ENCODE data around the gene CSTPP1.
"Not testable (repeated sequence)": the region's sequence is repeated elsewhere in the genome, so short reads cannot be mapped to it uniquely, and the experiment has no call there.

CSTPP1 gene

GRCh38 chr11:46983598-46983997, 47.0 kb downstream of the CSTPP1 start:
- Histone ChIP-seq H3K27me3 (replicated peaks in 2 of 5; ENCODE audit: control insufficient read depth in 4 of 5, insufficient read depth in 5 of 5, low read length in 4 of 5) (no peaks in the 10 kb centered on the region), H3K27ac (ENCODE audit: insufficient read depth in 1 of 2, low read depth in 1 of 2, low read length in 2 of 2, poor library complexity in 1 of 2, severe bottlenecking in 2 of 2) (no peak overlapping the region), H3K9me3 (ENCODE audit: control extremely low read depth in 1 of 5, control insufficient read depth in 4 of 5, insufficient read depth in 2 of 5, low read depth in 1 of 5, low read length in 4 of 5) (no peaks in the 10 kb centered on the region), H3K4me1 (ENCODE audit: control extremely low read depth in 1 of 4, control insufficient read depth in 4 of 4, insufficient read depth in 4 of 4, low read length in 3 of 4) (peaks cover 0 to 5% (median 5%) of the 10 kb centered on the region in 4 experiments), H3K36me3 (ENCODE audit: control insufficient read depth in 4 of 4, insufficient read depth in 4 of 4, low read length in 3 of 4) (peaks cover 0 to 5% (median 2%) of the 10 kb centered on the region in 4 experiments), H3K4me3 (ENCODE audit: control insufficient read depth in 1 of 7, extremely low read depth in 1 of 7, insufficient read depth in 4 of 7, low read depth in 2 of 7, low read length in 6 of 7) (no peak overlapping the region)
- no peak for DNase-seq
- ChIA-PET POLR2A (no interaction called here), CTCF (interaction anchor here (0.6 to 1.7 kb wide), 8 partner anchors 10 to 169 kb away, joined by 3 to 5 read pairs (median 3); no protein-coding TSS in a partner anchor)
- 78% methylated on average over 3 of the region's 6 CpGs for WGBS (ENCODE audit: insufficient coverage)

- Histone ChIP-seq H3K4me3 (ENCODE audit: control insufficient read depth in 1 of 7, extremely low read depth in 1 of 7, insufficient read depth in 4 of 7, low read depth in 2 of 7, low read length in 6 of 7) (no peak overlapping the region), H3K9me3 (ENCODE audit: control extremely low read depth in 1 of 5, control insufficient read depth in 4 of 5, insufficient read depth in 2 of 5, low read depth in 1 of 5, low read length in 4 of 5) (no peaks in the 10 kb centered on the region), H3K36me3 (ENCODE audit: control insufficient read depth in 4 of 4, insufficient read depth in 4 of 4, low read length in 3 of 4) (peaks cover 3 to 8% (median 5%) of the 10 kb centered on the region in 4 experiments), H3K4me1 (ENCODE audit: control extremely low read depth in 1 of 4, control insufficient read depth in 4 of 4, insufficient read depth in 4 of 4, low read length in 3 of 4) (peaks cover 0 to 2% (median 0%) of the 10 kb centered on the region in 4 experiments), H3K27ac (ENCODE audit: insufficient read depth in 1 of 2, low read depth in 1 of 2, low read length in 2 of 2, poor library complexity in 1 of 2, severe bottlenecking in 2 of 2) (no peak overlapping the region), H3K27me3 (replicated peaks in 2 of 5; ENCODE audit: control insufficient read depth in 4 of 5, insufficient read depth in 5 of 5, low read length in 4 of 5) (no peaks in the 10 kb centered on the region)
- CTCF ChIA-PET: interaction anchor here (0.6 to 1.7 kb wide), 5 partner anchors 9 to 303 kb away, joined by 3 to 5 read pairs (median 3); no protein-coding TSS in a partner anchor
- POLR2A ChIA-PET: interaction anchor here (0.6 kb wide), 2 partner anchors 16 to 93 kb away, joined by 3 to 8 read pairs; no protein-coding TSS in a partner anchor
- no CpG with 5 or more reads among the region's 2 CpGs for WGBS (ENCODE audit: insufficient coverage)
- no peak for DNase-seq
Observed at GRCh38 chr11:46984548-46984947, 48.0 kb downstream of the CSTPP1 start.

DNA sequence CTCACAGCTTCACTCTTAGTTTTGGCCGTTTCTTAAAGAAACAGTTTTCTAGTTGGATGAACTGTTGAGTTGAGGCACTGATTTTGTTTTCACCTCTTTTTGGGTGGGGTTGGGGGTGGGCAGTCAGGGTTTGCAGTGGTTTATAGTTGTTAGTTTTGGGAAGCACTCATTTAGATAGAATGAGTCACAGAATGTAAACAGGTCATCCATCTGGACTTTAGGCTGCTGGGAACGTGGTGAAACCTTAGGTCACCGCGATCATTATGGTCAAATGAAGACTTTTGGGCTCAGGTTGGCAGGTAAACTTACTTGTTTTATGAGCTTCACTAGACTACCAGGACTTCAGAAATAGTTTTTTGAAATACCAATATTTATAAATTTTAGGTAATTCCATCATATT, 48.4 kb downstream of the CSTPP1 start:
- peaks cover 3 to 12% (median 5%) of the 10 kb centered on the region in 4 experiments for H3K36me3 ChIP-seq (ENCODE audit: control insufficient read depth in 4 of 4, insufficient read depth in 4 of 4, low read length in 3 of 4)
- CTCF ChIA-PET: interaction anchor here (0.6 to 1.7 kb wide), 3 partner anchors 14 to 303 kb away, joined by 3 to 5 read pairs (median 3); no protein-coding TSS in a partner anchor
- H3K27me3 ChIP-seq (replicated peaks in 2 of 5; ENCODE audit: control insufficient read depth in 4 of 5, insufficient read depth in 5 of 5, low read length in 4 of 5): no peaks in the 10 kb centered on the region
- POLR2A ChIA-PET: interaction anchor here (0.6 kb wide), 1 partner anchor 16 kb away, joined by 3 read pairs; no protein-coding TSS in a partner anchor
- H3K27ac ChIP-seq (ENCODE audit: insufficient read depth in 1 of 2, low read depth in 1 of 2, low read length in 2 of 2, poor library complexity in 1 of 2, severe bottlenecking in 2 of 2): no peak overlapping the region
- WGBS (ENCODE audit: insufficient coverage): 100% methylated on average over 3 of the region's 4 CpGs
- no peak overlapping the region for H3K4me3 ChIP-seq (ENCODE audit: control insufficient read depth in 1 of 7, extremely low read depth in 1 of 7, insufficient read depth in 4 of 7, low read depth in 2 of 7, low read length in 6 of 7)
- H3K4me1 ChIP-seq (ENCODE audit: control extremely low read depth in 1 of 4, control insufficient read depth in 4 of 4, insufficient read depth in 4 of 4, low read length in 3 of 4): no peaks in the 10 kb centered on the region
- no peak for DNase-seq
- H3K9me3 ChIP-seq (ENCODE audit: control extremely low read depth in 1 of 5, control insufficient read depth in 4 of 5, insufficient read depth in 2 of 5, low read depth in 1 of 5, low read length in 4 of 5): no peaks in the 10 kb centered on the region

DNA sequence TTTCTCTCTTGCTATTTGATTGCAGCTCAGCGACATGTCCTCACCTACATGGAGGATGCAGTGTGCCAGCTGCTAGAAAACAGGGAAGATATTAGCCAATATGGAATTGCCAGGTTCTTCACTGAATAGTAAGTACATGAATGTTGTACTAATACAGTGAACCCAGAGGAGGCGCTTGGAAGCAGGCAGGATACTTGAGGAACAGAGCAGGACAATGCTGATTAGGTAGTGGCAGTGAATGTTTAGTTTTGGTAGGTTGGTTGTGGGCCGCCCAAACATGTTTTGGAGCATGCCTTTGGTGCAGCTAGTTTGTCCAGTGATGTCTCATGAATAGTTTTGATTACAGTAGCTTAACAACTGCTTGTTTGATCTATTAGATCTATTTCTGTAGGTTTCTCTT, 50.6 kb downstream of the CSTPP1 start:
- POLR2A ChIA-PET: no interaction called here
- WGBS (ENCODE audit: insufficient coverage): 100% methylated on average over 1 of the region's 3 CpGs
- CTCF ChIA-PET: interaction anchor here (0.6 kb wide), 1 partner anchor 13 kb away, joined by 3 read pairs; no protein-coding TSS in a partner anchor

GRCh38 chr11:46989810-46990487, 53.4 kb downstream of the CSTPP1 start:
- DNase-seq; POLR2A ChIA-PET; H3K4me1 ChIP-seq (ENCODE audit: control extremely low read depth in 1 of 4, control insufficient read depth in 4 of 4, insufficient read depth in 4 of 4, low read length in 3 of 4); H3K27ac ChIP-seq (ENCODE audit: insufficient read depth in 1 of 2, low read depth in 1 of 2, low read length in 2 of 2, poor library complexity in 1 of 2, severe bottlenecking in 2 of 2); H3K9me3 ChIP-seq (ENCODE audit: control extremely low read depth in 1 of 5, control insufficient read depth in 4 of 5, insufficient read depth in 2 of 5, low read depth in 1 of 5, low read length in 4 of 5); H3K27me3 ChIP-seq (replicated peaks in 2 of 5; ENCODE audit: control insufficient read depth in 4 of 5, insufficient read depth in 5 of 5, low read length in 4 of 5); H3K4me3 ChIP-seq (ENCODE audit: control insufficient read depth in 1 of 7, extremely low read depth in 1 of 7, insufficient read depth in 4 of 7, low read depth in 2 of 7, low read length in 6 of 7): not testable (repeated sequence)
- H3K36me3 ChIP-seq (ENCODE audit: control insufficient read depth in 4 of 4, insufficient read depth in 4 of 4, low read length in 3 of 4): peaks cover 5 to 13% (median 6%) of the 10 kb centered on the region in 4 experiments
- no CpG with 5 or more reads among the region's 1 CpG for WGBS (ENCODE audit: insufficient coverage)
- CTCF ChIA-PET: interaction anchor here (1.7 kb wide), 1 partner anchor 9 kb away, joined by 7 read pairs; no protein-coding TSS in a partner anchor

More for the DNA sequence above, 50.6 kb downstream of the CSTPP1 start:
- Histone ChIP-seq H3K36me3 (ENCODE audit: control insufficient read depth in 4 of 4, insufficient read depth in 4 of 4, low read length in 3 of 4) (peaks cover 5 to 13% (median 6%) of the 10 kb centered on the region in 4 experiments), H3K4me1 (ENCODE audit: control extremely low read depth in 1 of 4, control insufficient read depth in 4 of 4, insufficient read depth in 4 of 4, low read length in 3 of 4) (no peaks in the 10 kb centered on the region), H3K9me3 (ENCODE audit: control extremely low read depth in 1 of 5, control insufficient read depth in 4 of 5, insufficient read depth in 2 of 5, low read depth in 1 of 5, low read length in 4 of 5) (no peaks in the 10 kb centered on the region), H3K4me3 (ENCODE audit: control insufficient read depth in 1 of 7, extremely low read depth in 1 of 7, insufficient read depth in 4 of 7, low read depth in 2 of 7, low read length in 6 of 7) (no peak overlapping the region), H3K27me3 (replicated peaks in 2 of 5; ENCODE audit: control insufficient read depth in 4 of 5, insufficient read depth in 5 of 5, low read length in 4 of 5) (no peaks in the 10 kb centered on the region), H3K27ac (ENCODE audit: insufficient read depth in 1 of 2, low read depth in 1 of 2, low read length in 2 of 2, poor library complexity in 1 of 2, severe bottlenecking in 2 of 2) (no peak overlapping the region)
- DNase-seq: no peak

DNA sequence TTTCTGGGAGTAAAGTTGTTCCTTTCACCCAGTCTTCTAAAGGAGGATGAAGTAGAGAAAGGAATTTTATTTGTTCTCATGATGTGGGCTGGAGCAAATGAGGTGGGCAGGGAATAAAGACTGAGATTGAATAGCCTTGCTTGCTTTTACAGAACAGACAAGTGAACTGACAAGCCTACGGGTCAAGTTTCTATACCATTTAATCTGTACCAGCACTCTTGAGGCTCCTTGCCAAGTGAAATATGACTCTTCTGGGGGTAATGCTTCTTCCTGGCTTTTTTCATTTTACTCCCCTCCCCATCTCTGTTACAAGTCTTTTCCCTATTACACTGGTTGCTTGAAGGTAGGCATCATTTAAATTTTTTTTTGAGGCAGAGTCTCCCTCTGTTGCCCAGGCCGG, 54.8 kb downstream of the CSTPP1 start:
- Histone ChIP-seq H3K27ac (ENCODE audit: insufficient read depth in 1 of 2, low read depth in 1 of 2, low read length in 2 of 2, poor library complexity in 1 of 2, severe bottlenecking in 2 of 2) (no peak overlapping the region), H3K4me1 (ENCODE audit: control extremely low read depth in 1 of 4, control insufficient read depth in 4 of 4, insufficient read depth in 4 of 4, low read length in 3 of 4) (no peaks in the 10 kb centered on the region), H3K4me3 (ENCODE audit: control insufficient read depth in 1 of 7, extremely low read depth in 1 of 7, insufficient read depth in 4 of 7, low read depth in 2 of 7, low read length in 6 of 7) (no peak overlapping the region), H3K9me3 (ENCODE audit: control extremely low read depth in 1 of 5, control insufficient read depth in 4 of 5, insufficient read depth in 2 of 5, low read depth in 1 of 5, low read length in 4 of 5) (no peaks in the 10 kb centered on the region), H3K36me3 (ENCODE audit: control insufficient read depth in 4 of 4, insufficient read depth in 4 of 4, low read length in 3 of 4) (peaks cover 5 to 13% (median 6%) of the 10 kb centered on the region in 4 experiments), H3K27me3 (replicated peaks in 2 of 5; ENCODE audit: control insufficient read depth in 4 of 5, insufficient read depth in 5 of 5, low read length in 4 of 5) (no peaks in the 10 kb centered on the region)
- no peak for DNase-seq
- CTCF ChIA-PET: interaction anchor here (0.6 kb wide), 1 partner anchor 85 kb away, joined by 3 read pairs; no protein-coding TSS in a partner anchor
- whole genome bisulfite sequencing (ENCODE audit: insufficient coverage): no CpG with 5 or more reads among the region's 2 CpGs
- POLR2A ChIA-PET: no interaction called here

GRCh38 chr11:46992386-46992785, 55.8 kb downstream of the CSTPP1 start:
- H3K4me3 ChIP-seq (ENCODE audit: control insufficient read depth in 1 of 7, extremely low read depth in 1 of 7, insufficient read depth in 4 of 7, low read depth in 2 of 7, low read length in 6 of 7); H3K9me3 ChIP-seq (ENCODE audit: control extremely low read depth in 1 of 5, control insufficient read depth in 4 of 5, insufficient read depth in 2 of 5, low read depth in 1 of 5, low read length in 4 of 5); DNase-seq; H3K27ac ChIP-seq (ENCODE audit: insufficient read depth in 1 of 2, low read depth in 1 of 2, low read length in 2 of 2, poor library complexity in 1 of 2, severe bottlenecking in 2 of 2); H3K27me3 ChIP-seq (replicated peaks in 2 of 5; ENCODE audit: control insufficient read depth in 4 of 5, insufficient read depth in 5 of 5, low read length in 4 of 5); POLR2A ChIA-PET; H3K4me1 ChIP-seq (ENCODE audit: control extremely low read depth in 1 of 4, control insufficient read depth in 4 of 4, insufficient read depth in 4 of 4, low read length in 3 of 4): not testable (repeated sequence)
- H3K36me3 ChIP-seq (ENCODE audit: control insufficient read depth in 4 of 4, insufficient read depth in 4 of 4, low read length in 3 of 4): peaks cover 5 to 13% (median 6%) of the 10 kb centered on the region in 4 experiments
- CTCF ChIA-PET: interaction anchor here (0.9 kb wide), 1 partner anchor 162 kb away, joined by 3 read pairs; no protein-coding TSS in a partner anchor
- 100% methylated on average over 1 of the region's 2 CpGs for WGBS (ENCODE audit: insufficient coverage)

Data from common myeloid progenitor, CD34-positive (primary cell).